ENCODE data around the gene SH3RF3. TPM values are rescaled to one million over a fixed set of nuclear protein-coding genes. Genes with fewer than 3 reads are reported as not detected.

Gene SH3RF3
- total RNA-seq, 1 donor from 2014 or later, result 7.9 TPM

- Histone ChIP-seq H3K4me3 (no peak overlapping the region), H3K36me3 (no peaks in the 10 kb centered on the region), H3K9me3 (replicated peaks) (no peaks in the 10 kb centered on the region), H3K27ac (replicated peaks) (no peak overlapping the region), H3K4me1 (peaks cover 45% of the 10 kb centered on the region), H3K27me3 (ENCODE audit: low read depth) (no peaks in the 10 kb centered on the region)
- no peak for TF ChIP-seq CTCF (IDR thresholded peaks at IDR 0.05; ENCODE audit: borderline replicate concordance)
- no peak for DNase-seq
- intact Hi-C loops (cut with micrococcal nuclease), result no loop called here
These were observed 324.5 kb downstream of the SH3RF3 start for GRCh38 chr2:109453371-109453995.

GRCh38 chr2:109454304-109454703 is 325.3 kb downstream of the SH3RF3 start:
- Histone ChIP-seq H3K36me3 (no peaks in the 10 kb centered on the region), H3K27ac (replicated peaks) (no peak overlapping the region), H3K27me3 (ENCODE audit: low read depth) (no peaks in the 10 kb centered on the region), H3K4me3 (no peak overlapping the region), H3K9me3 (replicated peaks) (no peaks in the 10 kb centered on the region), H3K4me1 (peaks cover 38% of the 10 kb centered on the region)
- TF ChIP-seq CTCF (IDR thresholded peaks at IDR 0.05; ENCODE audit: borderline replicate concordance), result no peak
- DNase-seq, result no peak
- intact Hi-C loops (cut with micrococcal nuclease), result no loop called here

GRCh38 chr2:109454765-109455394 is 325.9 kb downstream of the SH3RF3 start:
- intact Hi-C loops (cut with micrococcal nuclease), result no loop called here
- DNase-seq, result no peak
- Histone ChIP-seq H3K36me3 (peaks cover under 1% of the 10 kb centered on the region), H3K4me1 (peaks cover 33% of the 10 kb centered on the region), H3K4me3 (no peak overlapping the region), H3K27ac (replicated peaks) (no peak overlapping the region), H3K27me3 (ENCODE audit: low read depth) (no peaks in the 10 kb centered on the region), H3K9me3 (replicated peaks) (no peaks in the 10 kb centered on the region)
- no peak for TF ChIP-seq CTCF (IDR thresholded peaks at IDR 0.05; ENCODE audit: borderline replicate concordance)

GRCh38 chr2:109455731-109456691 is 327.0 kb downstream of the SH3RF3 start:
- Histone ChIP-seq H3K27ac (replicated peaks) (peak overlapping the region; percentile 51), H3K27me3 (ENCODE audit: low read depth) (no peaks in the 10 kb centered on the region), H3K4me1 (peaks cover 21% of the 10 kb centered on the region), H3K9me3 (replicated peaks) (no peaks in the 10 kb centered on the region), H3K36me3 (peaks cover 5% of the 10 kb centered on the region), H3K4me3 (no peak overlapping the region)
- TF ChIP-seq CTCF (IDR thresholded peaks at IDR 0.05; ENCODE audit: borderline replicate concordance), result no peak
- intact Hi-C loops (cut with micrococcal nuclease), result no loop called here
- DNase-seq, result no peak

GRCh38 chr2:109456776-109457175 is 327.8 kb downstream of the SH3RF3 start:
- H3K4me1 ChIP-seq, result peaks cover 14% of the 10 kb centered on the region
- no peak for TF ChIP-seq CTCF (IDR thresholded peaks at IDR 0.05; ENCODE audit: borderline replicate concordance)
- no peaks in the 10 kb centered on the region for H3K9me3 ChIP-seq (replicated peaks)
- H3K36me3 ChIP-seq, result peaks cover 5% of the 10 kb centered on the region
- intact Hi-C loops (cut with micrococcal nuclease), result no loop called here
- H3K27me3 ChIP-seq (ENCODE audit: low read depth), result no peaks in the 10 kb centered on the region
- DNase-seq, result no peak
- H3K27ac ChIP-seq (replicated peaks), result peak overlapping the region; percentile 51
- no peak overlapping the region for H3K4me3 ChIP-seq

Data from left ventricle myocardium inferior (tissue), 1 donor.